ENCODE measurements around the gene ZNF439. TPM values are rescaled to one million over a fixed set of nuclear protein-coding genes. Genes with fewer than 3 reads are reported as not detected.

ZNF439 gene
- total and polyA plus RNA-seq, 2 experiments from 2014 or later = 8.8 to 12.1 TPM

Other genes starting within 250 kb of the ZNF439 start
- gene ZNF823, start 109.8 kb upstream of the ZNF439 start, total RNA-seq (2014; rRNA removed; shearing (Covaris generic)) = 6.8 and 7.2 TPM in 2 replicates
- gene ZNF823, start 109.8 kb upstream of the ZNF439 start, polyA plus RNA-seq (2016; fragmentation: Nextera tagmentation; extraction: Ambion mirVana) = 1.9 and 3.0 TPM in 2 replicates
- gene ZNF441, start 81.7 kb upstream of the ZNF439 start, total RNA-seq (2014; rRNA removed; shearing (Covaris generic)) = 6.5 and 8.5 TPM in 2 replicates
- gene ZNF441, start 81.7 kb upstream of the ZNF439 start, polyA plus RNA-seq (2016; fragmentation: Nextera tagmentation; extraction: Ambion mirVana) = 3.5 and 3.6 TPM in 2 replicates
- gene ZNF491, start 50.2 kb upstream of the ZNF439 start, total RNA-seq (2014; rRNA removed; shearing (Covaris generic)) = 1.6 and 3.0 TPM in 2 replicates
- gene ZNF491, start 50.2 kb upstream of the ZNF439 start, polyA plus RNA-seq (2016; fragmentation: Nextera tagmentation; extraction: Ambion mirVana) = 0.58 and 1.4 TPM in 2 replicates
- gene ZNF440, start 34.5 kb upstream of the ZNF439 start, total RNA-seq (2014; rRNA removed; shearing (Covaris generic)) = 4.2 and 7.6 TPM in 2 replicates
- 2.3 and 2.4 TPM in 2 replicates for gene ZNF440, start 34.5 kb upstream of the ZNF439 start, polyA plus RNA-seq (2016; fragmentation: Nextera tagmentation; extraction: Ambion mirVana)
- 5.3 and 8.3 TPM in 2 replicates for gene ZNF69, start 39.1 kb downstream of the ZNF439 start, total RNA-seq (2014; rRNA removed; shearing (Covaris generic))
- gene ZNF69, start 39.1 kb downstream of the ZNF439 start, polyA plus RNA-seq (2016; fragmentation: Nextera tagmentation; extraction: Ambion mirVana) = 5.3 and 6.8 TPM in 2 replicates
- gene ZNF700, start 76.4 kb downstream of the ZNF439 start, total RNA-seq (2014; rRNA removed; shearing (Covaris generic)) = 6.3 and 6.8 TPM in 2 replicates
- gene ZNF700, start 76.4 kb downstream of the ZNF439 start, polyA plus RNA-seq (2016; fragmentation: Nextera tagmentation; extraction: Ambion mirVana) = 3.2 TPM in 2 replicates
- gene ZNF763, start 116.3 kb downstream of the ZNF439 start, total RNA-seq (2014; rRNA removed; shearing (Covaris generic)) = 0.63 and 1.8 TPM in 2 replicates
- 1.4 and 1.6 TPM in 2 replicates for gene ZNF763, start 116.3 kb downstream of the ZNF439 start, polyA plus RNA-seq (2016; fragmentation: Nextera tagmentation; extraction: Ambion mirVana)
- gene ZNF433, start 187.0 kb downstream of the ZNF439 start, total RNA-seq (2014; rRNA removed; shearing (Covaris generic)) = 1.5 and 7.6 TPM in 2 replicates
- 4.2 and 5.0 TPM in 2 replicates for gene ZNF433, start 187.0 kb downstream of the ZNF439 start, polyA plus RNA-seq (2016; fragmentation: Nextera tagmentation; extraction: Ambion mirVana)
- gene ZNF878, start 204.2 kb downstream of the ZNF439 start, total RNA-seq (2014; rRNA removed; shearing (Covaris generic)) = not detected in 2 replicates
- gene ZNF878, start 204.2 kb downstream of the ZNF439 start, polyA plus RNA-seq (2016; fragmentation: Nextera tagmentation; extraction: Ambion mirVana) = 0.18 TPM in 1 of 2 replicates, not detected in the other
- 4.0 and 4.2 TPM in 2 replicates for gene ZNF844, start 216.0 kb downstream of the ZNF439 start, total RNA-seq (2014; rRNA removed; shearing (Covaris generic))
- gene ZNF844, start 216.0 kb downstream of the ZNF439 start, polyA plus RNA-seq (2016; fragmentation: Nextera tagmentation; extraction: Ambion mirVana) = 1.7 and 2.3 TPM in 2 replicates